ENCODE measurements around the gene CMA1. TPM values are rescaled to one million over a fixed set of nuclear protein-coding genes. Genes with fewer than 3 reads are reported as not detected.
A peak's percentile ranks its signal among the peaks of the same experiment; 100 is the strongest.
"Not testable (repeated sequence)": the region's sequence is repeated elsewhere in the genome, so short reads cannot be mapped to it uniquely, and the experiment has no call there.

Gene CMA1
- polyA plus RNA-seq, 3 donors: not detected

GRCh38 chr14:24481622-24482324 lies 26.3 kb downstream of the CMA1 start:
- Histone ChIP-seq H3K27ac (ENCODE audit: low read depth in 1 of 2, low read length in 2 of 2) (no peak overlapping the region), H4K20me1 (ENCODE audit: insufficient read depth, low read length) (no peaks in the 10 kb centered on the region), H3K9ac (ENCODE audit: insufficient read depth, low read length, poor library complexity, severe bottlenecking) (peak overlapping the region; percentile 29), H3K36me3 (replicated peaks in 1 of 2; ENCODE audit: control insufficient read depth in 1 of 2, insufficient read depth in 2 of 2, low read length in 2 of 2) (no peaks in the 10 kb centered on the region), H2AFZ (ENCODE audit: insufficient read depth, low read depth, low read length, poor library complexity, severe bottlenecking) (peak overlapping the region; percentile 68), H3K4me1 (ENCODE audit: control insufficient read depth in 1 of 2, insufficient read depth in 2 of 2, low read length in 2 of 2) (peaks cover 9 to 30% of the 10 kb centered on the region in 2 donors), H3K4me3 (replicated peaks in 1 of 3; ENCODE audit: low read depth in 2 of 3, low read length in 3 of 3) (peak overlapping the region in 1 of 3 experiments; percentile 54), H3K79me2 (ENCODE audit: insufficient read depth, low read length) (no peaks in the 10 kb centered on the region), H3K27me3 (ENCODE audit: control insufficient read depth in 2 of 2, insufficient read depth in 2 of 2, low read length in 2 of 2) (no peaks in the 10 kb centered on the region), H3K4me2 (replicated peaks; ENCODE audit: extremely low read depth, low read length, poor library complexity, severe bottlenecking) (peak overlapping the region; percentile 73), H3K9me3 (replicated peaks in 1 of 2; ENCODE audit: control insufficient read depth in 1 of 2, insufficient read depth in 1 of 2, low read length in 2 of 2) (peaks cover 0 to 2% of the 10 kb centered on the region in 2 donors)
- peak; percentile 85 for TF ChIP-seq CTCF (IDR thresholded peaks at IDR 0.05)
- Mint-ChIP-seq H3K9me3 (peaks cover 0 to 5% (median 3%) of the 10 kb centered on the region in 7 donors), H3K27ac (peak overlapping the region in 2 of 7 donors; percentile 7 to 42), H3K4me1 (peaks cover 27% of the 10 kb centered on the region), H3K27me3 (ENCODE audit: low read depth in 3 of 3) (peaks cover 0 to 2% (median 1%) of the 10 kb centered on the region in 3 donors), H3K4me3 (peak overlapping the region; percentile 76 to 95), H3K36me3 (no peaks in the 10 kb centered on the region)
- intact Hi-C loops (cut with micrococcal nuclease): no loop called here
- DNase-seq: peak; percentile 15 to 25 (median 23)
- 50% methylated on average over 17 of the region's 23 CpGs for WGBS (ENCODE audit: insufficient coverage)

GRCh38 chr14:24479999-24480398 lies 28.1 kb downstream of the CMA1 start:
- H3K4me2 ChIP-seq (replicated peaks; ENCODE audit: extremely low read depth, low read length, poor library complexity, severe bottlenecking); DNase-seq; H4K20me1 ChIP-seq (ENCODE audit: insufficient read depth, low read length); H3K79me2 ChIP-seq (ENCODE audit: insufficient read depth, low read length); H3K9me3 Mint-ChIP-seq; H2AFZ ChIP-seq (ENCODE audit: insufficient read depth, low read depth, low read length, poor library complexity, severe bottlenecking); H3K36me3 ChIP-seq (replicated peaks in 1 of 2; ENCODE audit: control insufficient read depth in 1 of 2, insufficient read depth in 2 of 2, low read length in 2 of 2); H3K36me3 Mint-ChIP-seq; H3K27ac ChIP-seq (ENCODE audit: low read depth in 1 of 2, low read length in 2 of 2); H3K4me3 ChIP-seq (replicated peaks in 1 of 3; ENCODE audit: low read depth in 2 of 3, low read length in 3 of 3); H3K27me3 Mint-ChIP-seq (ENCODE audit: low read depth in 3 of 3); intact Hi-C loops (cut with micrococcal nuclease); H3K9me3 ChIP-seq (replicated peaks in 1 of 2; ENCODE audit: control insufficient read depth in 1 of 2, insufficient read depth in 1 of 2, low read length in 2 of 2); H3K4me3 Mint-ChIP-seq; H3K27ac Mint-ChIP-seq; H3K9ac ChIP-seq (ENCODE audit: insufficient read depth, low read length, poor library complexity, severe bottlenecking); H3K27me3 ChIP-seq (ENCODE audit: control insufficient read depth in 2 of 2, insufficient read depth in 2 of 2, low read length in 2 of 2): not testable (repeated sequence)
- peaks cover 27% of the 10 kb centered on the region for H3K4me1 Mint-ChIP-seq
- peaks cover 9 to 30% of the 10 kb centered on the region in 2 donors for H3K4me1 ChIP-seq (ENCODE audit: control insufficient read depth in 1 of 2, insufficient read depth in 2 of 2, low read length in 2 of 2)
- WGBS (ENCODE audit: insufficient coverage): no CpG with 5 or more reads among the region's 1 CpG
